HEK293T (cell line): ENCODE data around the gene PLS3.

ENCODE experiments used
- CTCF ChIA-PET: fragments of 350-600 bp; formaldehyde crosslinking; extraction: SDS; loops from one replicate; lab custom pipeline; 2021; ENCODE audit warnings: antibody characterized with exemption, inconsistent platforms; lab: Yijun Ruan, JAX
- POLR2A ChIA-PET: fragments of 350-600 bp; formaldehyde crosslinking; extraction: SDS; loops from one replicate; lab custom pipeline; 2020; ENCODE audit warnings: antibody characterized with exemption, inconsistent platforms; lab: Yijun Ruan, JAX
- DNase-seq: peaks from one replicate; pipeline ENCODE4 v3.0.0; 2012; ENCODE audit warnings: mixed read lengths; ENCODE audit errors: extremely low spot score
- ARNT ChIP-seq: fragments of 450-650 bp; IDR thresholded peaks from 2 replicates; pipeline ENCODE4 v1.6.1; 2017; ENCODE audit warnings: mild to moderate bottlenecking
- BHLHE40 ChIP-seq: fragments of 450-650 bp; IDR thresholded peaks from 2 replicates; pipeline ENCODE4 v1.6.1; 2016; ENCODE audit warnings: mild to moderate bottlenecking, moderate library complexity, borderline replicate concordance
- CTBP1 ChIP-seq: fragments of 450-650 bp; IDR thresholded peaks from 2 replicates; pipeline ENCODE4 v1.6.1; 2016; ENCODE audit warnings: borderline replicate concordance
- ELF4 ChIP-seq: fragments of 450-650 bp; IDR thresholded peaks from 2 replicates; pipeline ENCODE4 v1.6.1; 2017; ENCODE audit warnings: antibody characterized with exemption
- FOXA1 ChIP-seq: fragments of 450-650 bp; IDR thresholded peaks from 2 replicates; pipeline ENCODE4 v1.6.1; 2016; ENCODE audit warnings: mild to moderate bottlenecking
- FOXK2 ChIP-seq: fragments of 450-650 bp; IDR thresholded peaks from 2 replicates; pipeline ENCODE4 v1.6.1; 2016; ENCODE audit warnings: mild to moderate bottlenecking
- FOXM1 ChIP-seq: fragments of 450-650 bp; IDR thresholded peaks from 2 replicates; pipeline ENCODE4 v1.6.1; 2017; ENCODE audit warnings: mild to moderate bottlenecking, borderline replicate concordance
- HDGF ChIP-seq: fragments of 450-650 bp; IDR thresholded peaks from 2 replicates; pipeline ENCODE4 v1.6.1; 2017; ENCODE audit warnings: antibody characterized with exemption, borderline replicate concordance
- L3MBTL2 ChIP-seq: fragments of 450-650 bp; conservative IDR thresholded peaks from 2 replicates; pipeline ENCODE4 v1.6.1; 2016; ENCODE audit warnings: mild to moderate bottlenecking
- LEF1 ChIP-seq: fragments of 450-650 bp; IDR thresholded peaks from 2 replicates; pipeline ENCODE4 v1.6.1; 2017; ENCODE audit warnings: mild to moderate bottlenecking, borderline replicate concordance
- NFRKB ChIP-seq: fragments of 450-650 bp; IDR thresholded peaks from 2 replicates; pipeline ENCODE4 v1.6.1; 2016; ENCODE audit warnings: mild to moderate bottlenecking, moderate library complexity
- PKNOX1 ChIP-seq: fragments of 450-650 bp; IDR thresholded peaks from 2 replicates; pipeline ENCODE4 v1.6.1; 2016
- SP1 ChIP-seq: fragments of 450-650 bp; IDR thresholded peaks from 2 replicates; pipeline ENCODE4 v1.6.1; 2017
- SUZ12 ChIP-seq: fragments of 450-650 bp; IDR thresholded peaks from 2 replicates; pipeline ENCODE4 v1.6.1; 2016; ENCODE audit warnings: mild to moderate bottlenecking
- TARDBP ChIP-seq: fragments of 450-650 bp; IDR thresholded peaks from 2 replicates; pipeline ENCODE4 v1.6.1; 2016
- ZNF384 ChIP-seq: fragments of 450-650 bp; IDR thresholded peaks from 2 replicates; pipeline ENCODE4 v1.6.1; 2016

PLS3 gene

DNA sequence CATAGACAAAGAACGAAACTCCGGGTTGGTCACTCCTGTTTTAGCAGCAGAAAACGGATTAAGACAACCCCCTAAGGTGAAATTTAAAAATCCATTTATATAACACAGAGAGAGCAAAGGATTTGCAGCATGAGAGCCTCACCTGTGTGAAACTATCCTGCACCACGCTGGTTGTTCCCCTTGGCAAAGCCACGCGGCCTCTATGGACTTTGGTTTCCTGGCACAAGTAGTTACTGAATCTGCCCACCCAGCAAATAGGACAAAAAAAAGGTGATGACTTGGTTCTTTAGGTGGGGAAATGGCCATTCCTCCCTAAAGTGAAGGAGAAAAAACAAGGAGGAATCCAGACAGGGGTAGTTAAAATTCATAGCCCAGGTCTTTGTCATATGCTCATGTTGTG lies 133.1 kb downstream of the PLS3 start:
- ChIA-PET POLR2A (no interaction called here), CTCF (interaction anchor here (0.6 kb wide), 1 partner anchor 36 kb away, joined by 3 read pairs; no protein-coding TSS in a partner anchor)
- no peak for DNase-seq
- TF ChIP-seq NFRKB (no peak), HDGF (no peak), FOXK2 (no peak)

DNA sequence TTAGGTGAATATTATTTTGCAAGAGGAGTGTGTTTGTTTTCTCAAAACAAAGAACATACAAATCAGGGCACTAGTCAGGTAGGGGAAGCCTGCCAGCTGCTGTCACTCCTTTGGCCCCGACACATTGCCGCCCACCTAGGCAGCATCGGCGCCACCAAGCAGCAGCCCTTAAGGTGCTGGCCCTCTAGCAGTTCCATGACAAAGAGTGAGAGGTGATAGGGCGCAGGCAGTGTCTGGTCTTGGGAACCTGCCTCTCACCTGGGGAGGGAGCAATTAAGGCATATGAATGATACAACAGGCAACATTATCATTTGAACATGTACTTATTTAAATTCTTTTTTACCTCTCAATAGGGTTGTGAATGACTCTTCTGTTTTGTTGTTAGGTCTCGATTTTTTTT lies 135.1 kb downstream of the PLS3 start:
- no peak for DNase-seq
- ChIA-PET POLR2A (no interaction called here), CTCF (no interaction called here)
- no peak for TF ChIP-seq TARDBP
- TF ChIP-seq ARNT: no peak
- TF ChIP-seq FOXA1: no peak
- no peak for TF ChIP-seq FOXK2
- no peak for TF ChIP-seq FOXM1
- TF ChIP-seq NFRKB: no peak
- TF ChIP-seq ELF4: no peak
- TF ChIP-seq LEF1: no peak
- no peak for TF ChIP-seq SUZ12
- no peak for TF ChIP-seq L3MBTL2
- TF ChIP-seq CTBP1: no peak
- TF ChIP-seq ZNF384: no peak
- no peak for TF ChIP-seq SP1
- no peak for TF ChIP-seq BHLHE40
- no peak for TF ChIP-seq PKNOX1
- no peak for TF ChIP-seq HDGF

DNA sequence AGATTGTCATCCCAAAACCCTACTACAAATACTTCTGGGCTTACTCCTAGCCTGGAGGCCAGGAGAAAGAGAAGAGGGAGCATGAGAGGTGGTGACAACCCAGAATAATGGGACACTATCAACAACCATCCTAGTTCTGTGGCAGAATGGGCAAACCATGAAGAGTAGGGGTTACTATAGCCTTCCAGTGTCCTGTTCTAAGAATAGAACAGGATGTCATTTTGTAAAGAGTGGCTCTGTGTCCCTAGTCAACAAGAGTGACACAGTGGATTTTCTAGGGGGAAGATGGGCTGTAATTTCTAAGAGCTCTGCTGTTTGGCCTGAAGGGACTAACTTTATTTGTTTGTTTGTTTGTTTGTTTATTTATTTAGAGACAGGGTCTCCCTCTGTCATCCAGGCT lies 136.0 kb downstream of the PLS3 start:
- ChIA-PET POLR2A (no interaction called here), CTCF (no interaction called here)
- no peak for DNase-seq
- TF ChIP-seq HDGF (no peak), SUZ12 (no peak), L3MBTL2 (no peak), FOXA1 (no peak), PKNOX1 (no peak), ZNF384 (no peak), CTBP1 (no peak), TARDBP (no peak), ARNT (no peak), FOXM1 (no peak), SP1 (no peak), LEF1 (no peak)

DNA sequence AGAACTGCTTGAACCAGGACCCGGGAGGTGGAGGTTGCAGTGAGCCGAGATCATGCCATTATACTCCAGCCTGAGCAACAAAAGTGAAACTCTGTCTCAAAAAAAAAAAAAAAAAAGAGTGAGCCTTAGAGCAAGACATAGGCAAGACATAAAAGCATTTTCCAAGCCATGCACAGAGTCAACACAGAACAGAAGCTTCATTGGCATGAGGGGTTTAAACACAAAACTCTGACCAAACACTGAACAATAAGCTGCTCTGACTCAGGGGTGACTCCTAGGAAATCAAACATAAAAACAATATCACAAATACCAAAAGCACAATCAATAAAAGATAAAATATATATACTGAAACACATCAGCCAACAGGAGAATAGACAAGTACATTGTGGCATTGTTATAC lies 136.8 kb downstream of the PLS3 start:
- ChIA-PET POLR2A (no interaction called here), CTCF (no interaction called here)
- no peak for DNase-seq
- no peak for TF ChIP-seq LEF1
- TF ChIP-seq FOXK2: no peak
- TF ChIP-seq CTBP1: no peak
- TF ChIP-seq ZNF384: no peak
- TF ChIP-seq BHLHE40: no peak
- TF ChIP-seq NFRKB: no peak
